Osteocyte (in vitro differentiated cells): ENCODE measurements around the gene HOXD11. TPM values are rescaled to one million over a fixed set of nuclear protein-coding genes. Genes with fewer than 3 reads are reported as not detected.

Experiments used
- DNase-seq: peaks from one replicate; pipeline ENCODE4 v3.0.0; 2021; ENCODE audit warnings: mixed read lengths; ENCODE audit not compliant: unreplicated experiment; ENCODE audit errors: extremely low spot score
- H3K27ac Mint-ChIP-seq: one replicate; pipeline ENCODE4 v1.8.0; 2021; ENCODE audit warnings: mild to moderate bottlenecking, mixed read lengths; ENCODE audit not compliant: unreplicated experiment
- H3K27me3 Mint-ChIP-seq: one replicate; pipeline ENCODE4 v1.8.0; 2021; ENCODE audit warnings: mixed read lengths; ENCODE audit not compliant: unreplicated experiment
- H3K36me3 Mint-ChIP-seq: one replicate; pipeline ENCODE4 v1.8.0; 2021; ENCODE audit warnings: mixed read lengths; ENCODE audit not compliant: unreplicated experiment
- H3K4me1 Mint-ChIP-seq: one replicate; pipeline ENCODE4 v1.8.0; 2021; ENCODE audit warnings: mixed read lengths; ENCODE audit not compliant: unreplicated experiment
- H3K4me3 Mint-ChIP-seq: one replicate; pipeline ENCODE4 v1.8.0; 2021; ENCODE audit warnings: mild to moderate bottlenecking, moderate library complexity, mixed read lengths; ENCODE audit not compliant: unreplicated experiment
- H3K9me3 Mint-ChIP-seq: one replicate; pipeline ENCODE4 v1.8.0; 2021; ENCODE audit warnings: mixed read lengths; ENCODE audit not compliant: unreplicated experiment
- total RNA-seq: library from RNA; stranded (reverse); gene quantifications from 2 replicates; pipeline ENCODE4 v1.2.1, GENCODE V29; 2021
- TF ChIP-seq, protein P1 (sequence below): fragments of 200-600 bp; sonication (generic); IDR thresholded peaks from 2 replicates; pipeline ENCODE4 v1.5.0; 2021; ENCODE audit warnings: antibody characterized with exemption, mild to moderate bottlenecking, moderate library complexity

Gene HOXD11
- total RNA-seq, 1 donor from 2014 or later = not detected

DNA sequence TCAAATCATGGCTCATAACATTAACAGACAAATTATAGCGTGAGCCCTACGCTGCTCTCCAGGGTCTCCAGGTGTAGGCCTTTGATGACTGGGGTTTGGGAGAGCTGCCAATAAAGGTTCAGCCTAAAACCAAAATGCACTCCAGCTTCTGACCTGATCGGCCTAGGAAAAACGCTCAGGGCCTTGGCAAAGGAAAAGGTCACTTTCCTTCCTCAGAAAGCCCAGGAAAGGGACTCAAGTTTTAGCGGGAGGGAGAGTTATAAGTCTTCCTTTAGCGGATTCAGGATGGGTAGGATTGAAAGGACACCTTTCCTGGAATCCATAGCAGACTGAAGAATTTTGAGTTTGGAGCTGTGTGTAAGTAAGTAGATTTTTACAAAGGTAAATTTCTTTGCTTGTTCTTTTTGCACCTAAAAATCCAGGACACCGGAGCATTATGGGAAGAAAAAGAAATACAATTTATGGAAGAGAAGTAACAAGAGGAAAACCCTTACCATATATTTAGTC lies 32.1 kb upstream of the HOXD11 start:
- DNase-seq = no peak
- H3K9me3 Mint-ChIP-seq = no peaks in the 10 kb centered on the region
- H3K27me3 Mint-ChIP-seq = peaks cover 64% of the 10 kb centered on the region
- H3K36me3 Mint-ChIP-seq = no peaks in the 10 kb centered on the region
- TF ChIP-seq, protein P1, sequence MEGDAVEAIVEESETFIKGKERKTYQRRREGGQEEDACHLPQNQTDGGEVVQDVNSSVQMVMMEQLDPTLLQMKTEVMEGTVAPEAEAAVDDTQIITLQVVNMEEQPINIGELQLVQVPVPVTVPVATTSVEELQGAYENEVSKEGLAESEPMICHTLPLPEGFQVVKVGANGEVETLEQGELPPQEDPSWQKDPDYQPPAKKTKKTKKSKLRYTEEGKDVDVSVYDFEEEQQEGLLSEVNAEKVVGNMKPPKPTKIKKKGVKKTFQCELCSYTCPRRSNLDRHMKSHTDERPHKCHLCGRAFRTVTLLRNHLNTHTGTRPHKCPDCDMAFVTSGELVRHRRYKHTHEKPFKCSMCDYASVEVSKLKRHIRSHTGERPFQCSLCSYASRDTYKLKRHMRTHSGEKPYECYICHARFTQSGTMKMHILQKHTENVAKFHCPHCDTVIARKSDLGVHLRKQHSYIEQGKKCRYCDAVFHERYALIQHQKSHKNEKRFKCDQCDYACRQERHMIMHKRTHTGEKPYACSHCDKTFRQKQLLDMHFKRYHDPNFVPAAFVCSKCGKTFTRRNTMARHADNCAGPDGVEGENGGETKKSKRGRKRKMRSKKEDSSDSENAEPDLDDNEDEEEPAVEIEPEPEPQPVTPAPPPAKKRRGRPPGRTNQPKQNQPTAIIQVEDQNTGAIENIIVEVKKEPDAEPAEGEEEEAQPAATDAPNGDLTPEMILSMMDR = no peak
- H3K4me1 Mint-ChIP-seq = peaks cover 8% of the 10 kb centered on the region
- no peak overlapping the region for H3K27ac Mint-ChIP-seq
- no peak overlapping the region for H3K4me3 Mint-ChIP-seq

- H3K27ac Mint-ChIP-seq = no peak overlapping the region
- no peak overlapping the region for H3K4me3 Mint-ChIP-seq
- H3K27me3 Mint-ChIP-seq = peaks cover 64% of the 10 kb centered on the region
- H3K9me3 Mint-ChIP-seq = no peaks in the 10 kb centered on the region
- TF ChIP-seq, protein P1 = no peak
- no peaks in the 10 kb centered on the region for H3K36me3 Mint-ChIP-seq
- DNase-seq = no peak
- peaks cover 8% of the 10 kb centered on the region for H3K4me1 Mint-ChIP-seq
Observed at GRCh38 chr2:176075481-176075880, 31.6 kb upstream of the HOXD11 start.

- DNase-seq = no peak
- Mint-ChIP-seq H3K4me3 (no peak overlapping the region), H3K4me1 (peaks cover 8% of the 10 kb centered on the region), H3K36me3 (no peaks in the 10 kb centered on the region), H3K27me3 (peaks cover 69% of the 10 kb centered on the region), H3K27ac (no peak overlapping the region), H3K9me3 (no peaks in the 10 kb centered on the region)
- TF ChIP-seq, protein P1 = no peak
Observed at GRCh38 chr2:176076063-176076462, 31.0 kb upstream of the HOXD11 start.

GRCh38 chr2:176076796-176077195 lies 30.3 kb upstream of the HOXD11 start:
- H3K27ac Mint-ChIP-seq = no peak overlapping the region
- H3K4me3 Mint-ChIP-seq = no peak overlapping the region
- H3K9me3 Mint-ChIP-seq = no peaks in the 10 kb centered on the region
- H3K27me3 Mint-ChIP-seq = peaks cover 77% of the 10 kb centered on the region
- DNase-seq = no peak
- H3K36me3 Mint-ChIP-seq = no peaks in the 10 kb centered on the region
- H3K4me1 Mint-ChIP-seq = peaks cover 8% of the 10 kb centered on the region
- TF ChIP-seq, protein P1 = no peak

- TF ChIP-seq, protein P1 = no peak
- Mint-ChIP-seq H3K4me3 (no peak overlapping the region), H3K27me3 (peaks cover 82% of the 10 kb centered on the region), H3K9me3 (no peaks in the 10 kb centered on the region), H3K36me3 (no peaks in the 10 kb centered on the region), H3K27ac (no peak overlapping the region), H3K4me1 (peaks cover 18% of the 10 kb centered on the region)
- no peak for DNase-seq
Observed at GRCh38 chr2:176078541-176079284, 28.4 kb upstream of the HOXD11 start.
